ENCODE data around the gene CNKSR2.

Gene CNKSR2

DNA sequence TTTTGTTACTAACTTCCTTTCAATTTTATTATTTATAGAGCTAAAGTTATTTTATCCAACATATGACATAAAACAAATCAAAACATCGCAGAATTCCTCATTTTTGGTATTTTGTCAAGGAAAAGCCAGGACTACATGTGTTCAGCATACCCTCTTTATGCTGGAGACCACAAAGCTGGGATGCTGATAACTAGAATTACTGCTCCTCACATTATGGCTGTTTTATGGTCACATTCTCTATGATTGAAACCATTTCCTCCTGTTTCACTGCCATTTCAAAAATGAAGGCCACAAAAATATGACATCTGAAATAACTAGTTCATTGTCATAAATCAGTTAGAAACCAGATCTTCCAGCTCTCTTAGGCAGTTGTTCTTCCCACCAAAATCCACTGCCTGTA, 242.2 kb downstream of the CNKSR2 start:
- DNase-seq: no peak

DNA sequence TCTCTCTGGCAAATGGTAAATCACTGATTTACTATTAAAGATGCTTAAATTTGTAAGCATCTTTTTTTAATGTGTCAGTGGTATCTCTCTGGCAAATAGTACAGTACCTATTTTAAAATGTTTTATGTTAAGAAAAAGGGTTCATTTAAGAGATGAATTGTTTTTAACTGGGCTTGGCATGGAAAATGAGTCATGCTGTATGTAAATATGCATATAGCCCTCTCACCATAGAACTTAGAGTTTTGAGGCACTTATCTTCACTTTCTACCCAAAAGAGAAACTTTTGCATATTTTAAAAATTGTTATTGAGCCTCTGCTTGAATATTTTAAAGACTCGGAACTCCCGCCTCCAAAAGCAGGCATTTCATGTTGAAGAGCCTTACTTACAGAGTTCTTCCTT, 246.0 kb downstream of the CNKSR2 start:
- no peak for DNase-seq

- DNase-seq: no peak
These were observed 249.7 kb downstream of the CNKSR2 start for GRCh38 chrX:21623778-21624501.

DNA sequence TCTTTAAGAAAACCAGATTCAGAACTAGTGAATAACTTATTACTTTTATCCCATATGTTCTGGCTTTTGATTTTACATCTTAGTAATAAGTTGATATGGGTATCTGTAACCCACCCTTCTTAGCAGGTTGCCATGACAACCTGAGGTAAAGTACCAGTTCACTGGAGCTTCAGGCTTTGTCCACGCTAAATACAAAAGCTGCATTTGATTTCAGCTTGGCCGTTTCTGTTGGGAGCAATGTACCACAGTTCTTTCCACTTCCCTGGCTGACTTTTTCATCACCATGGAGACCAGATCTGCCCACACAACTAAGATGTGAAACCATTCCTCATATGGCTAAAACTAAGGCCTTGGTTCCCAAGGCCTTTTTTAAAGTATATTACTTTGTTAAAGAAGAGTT, 257.8 kb downstream of the CNKSR2 start:
- no peak for DNase-seq

- DNase-seq: no peak
These were observed 264.1 kb downstream of the CNKSR2 start for GRCh38 chrX:21638311-21638710.

- no peak for DNase-seq
These were observed 265.6 kb downstream of the CNKSR2 start for GRCh38 chrX:21639775-21640174.

DNA sequence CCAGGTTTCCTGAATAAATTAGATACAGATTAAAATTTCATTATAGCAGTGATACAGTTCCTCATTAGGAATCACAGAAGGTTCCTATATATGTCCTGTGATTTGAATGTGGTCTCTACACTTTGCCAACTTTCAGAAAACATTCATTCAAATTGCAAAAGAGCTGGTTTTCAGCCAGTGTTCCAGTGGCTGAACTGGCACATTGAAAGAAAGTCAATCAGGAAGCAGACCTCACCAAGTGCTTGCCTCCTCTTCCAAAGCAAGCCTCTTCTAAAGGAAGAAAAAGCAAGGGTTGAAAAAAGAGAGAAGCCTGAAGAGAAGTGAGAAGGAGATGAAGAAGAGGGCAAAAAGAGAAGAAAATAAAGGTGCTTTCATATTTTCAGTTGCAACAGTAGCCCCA, 271.2 kb downstream of the CNKSR2 start:
- DNase-seq: no peak

DNA sequence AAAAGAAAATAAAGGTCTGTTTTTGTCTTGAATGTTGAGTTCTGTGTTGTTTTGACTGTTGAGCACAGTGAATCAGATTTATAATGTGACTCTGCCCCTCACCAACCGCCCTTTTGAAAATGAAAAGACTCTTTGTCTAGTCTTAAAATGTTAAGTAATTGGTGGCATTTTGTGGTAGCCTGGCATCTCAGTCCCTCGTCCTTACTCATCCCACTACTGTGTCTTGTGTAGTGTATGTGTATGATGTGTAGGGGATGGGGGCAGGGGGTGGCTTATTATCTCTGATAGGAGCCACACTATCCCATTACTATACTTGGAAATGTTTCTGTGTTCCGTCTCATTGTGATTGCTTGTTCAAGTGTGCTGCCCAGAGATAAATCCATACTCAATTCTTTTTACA, 271.7 kb downstream of the CNKSR2 start:
- no peak for DNase-seq

GRCh38 chrX:21655901-21656586, 281.8 kb downstream of the CNKSR2 start:
- DNase-seq: no peak

DNA sequence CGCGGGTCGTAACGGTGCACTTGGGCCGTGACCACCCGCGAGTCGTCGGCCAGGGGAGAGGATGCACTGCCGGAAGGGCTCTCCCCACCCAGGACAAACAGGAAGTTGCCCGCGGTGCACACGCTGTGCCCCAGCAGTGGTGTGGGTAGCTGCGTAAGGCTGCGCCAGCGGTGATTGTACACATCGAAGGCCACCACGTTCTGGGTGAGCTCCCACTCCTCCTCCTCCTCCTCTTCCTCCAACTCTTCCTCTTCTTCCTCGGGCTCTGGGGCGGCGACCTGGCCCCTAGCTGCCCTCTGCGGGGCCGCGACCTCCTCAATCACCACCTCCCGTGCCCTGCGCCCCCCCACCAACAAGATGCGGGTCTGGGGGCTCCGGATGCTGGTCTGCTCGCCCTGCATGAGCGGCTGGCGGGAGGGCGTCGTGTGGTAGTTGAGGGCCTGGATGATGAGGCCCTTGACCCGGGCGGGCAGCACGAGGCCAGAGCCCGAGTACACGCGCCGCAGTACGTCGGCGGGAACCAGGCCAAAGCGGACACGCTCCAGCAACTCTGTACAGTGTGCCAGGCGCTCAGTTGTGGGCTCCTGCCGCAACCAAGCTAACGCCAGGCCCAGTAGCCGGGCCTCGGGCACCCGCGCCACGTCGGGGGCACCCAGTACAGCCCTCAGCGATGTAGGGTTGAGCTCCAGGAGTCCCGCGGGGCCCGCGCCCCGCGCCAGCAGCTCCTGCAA, 282.5 kb downstream of the CNKSR2 start:
- DNase-seq: no peak

- no peak for DNase-seq
These were observed 283.3 kb downstream of the CNKSR2 start for GRCh38 chrX:21657318-21658151.

DNA sequence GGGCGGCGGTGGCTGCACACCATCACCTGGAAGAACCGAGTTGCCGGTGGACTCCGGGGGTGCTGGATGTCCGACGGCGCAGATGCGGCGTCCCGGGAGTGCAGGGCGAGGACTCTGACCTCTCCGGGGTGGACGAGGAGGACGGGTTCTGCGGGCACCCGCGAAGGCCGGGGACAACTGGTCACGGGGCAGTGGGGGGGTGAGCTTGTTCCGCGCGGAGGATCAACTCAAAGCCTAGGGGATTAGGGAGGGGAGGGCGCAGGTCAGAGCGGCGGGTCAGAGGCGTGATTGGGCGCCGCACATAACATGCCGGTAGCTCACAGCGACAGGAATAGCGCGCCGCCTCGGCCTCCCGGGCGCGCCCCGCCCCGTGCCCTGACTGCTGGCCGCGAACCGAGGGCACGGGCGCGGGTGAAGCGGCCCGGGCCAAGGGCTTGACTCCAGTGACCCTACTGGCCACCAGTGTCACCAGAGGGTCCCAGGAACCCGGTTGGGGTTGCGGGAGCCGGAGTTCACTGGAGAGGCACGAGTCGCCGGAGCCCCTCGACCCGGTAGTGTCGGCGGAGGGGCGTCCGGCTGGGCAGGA, 284.0 kb downstream of the CNKSR2 start, which contains the start of gene KLHL34:
Gene KLHL34, minus strand, starts transcription at position 179 of the 586 bp plus-strand sequence. CDS start 542 bp downstream, outside the sequence.
- DNase-seq: no peak

DNA sequence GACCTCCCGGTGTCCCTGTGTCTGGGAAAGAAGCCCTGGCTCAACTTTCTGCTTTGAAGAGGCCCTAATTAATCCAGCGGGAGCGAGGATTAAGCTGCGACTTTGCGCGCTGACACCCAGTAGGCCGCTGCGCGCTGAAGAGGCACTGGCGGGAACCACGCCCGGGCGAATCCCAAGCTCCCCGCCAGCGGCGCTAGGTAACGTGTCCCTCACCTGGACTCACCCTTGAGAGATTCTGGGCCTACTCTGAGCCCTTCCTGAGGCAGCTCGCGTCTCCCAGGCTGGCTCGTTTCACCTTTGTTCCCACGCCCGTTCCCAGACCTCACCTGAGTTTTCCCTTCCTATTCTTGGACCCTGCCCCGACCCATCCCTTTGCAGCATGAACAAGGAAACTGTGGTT, 284.5 kb downstream of the CNKSR2 start:
- DNase-seq: no peak

GRCh38 chrX:21659320-21659719, 285.1 kb downstream of the CNKSR2 start:
- DNase-seq: no peak

- DNase-seq: no peak
These were observed 285.9 kb downstream of the CNKSR2 start for GRCh38 chrX:21660156-21660555.

- no peak for DNase-seq
These were observed 287.1 kb downstream of the CNKSR2 start for GRCh38 chrX:21661316-21661715.

DNA sequence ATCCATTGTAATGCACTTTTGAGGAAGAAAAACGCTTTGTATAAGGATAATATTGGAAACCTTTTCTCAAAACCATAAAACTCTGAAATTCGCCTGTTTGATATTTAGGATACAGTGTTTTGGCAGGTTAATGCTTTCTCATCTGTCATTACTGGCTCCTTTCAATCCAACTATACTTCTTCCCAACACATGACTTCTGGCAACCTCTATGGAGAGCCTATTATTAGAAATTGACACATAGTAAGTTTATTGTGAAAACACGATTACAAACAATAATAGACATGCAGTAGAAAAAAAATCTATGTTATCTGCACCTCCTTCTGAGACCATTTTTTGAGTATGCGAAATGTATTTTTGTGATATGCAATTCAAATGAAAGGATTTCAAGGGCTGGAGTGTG, 288.5 kb downstream of the CNKSR2 start:
- DNase-seq: no peak

DNA sequence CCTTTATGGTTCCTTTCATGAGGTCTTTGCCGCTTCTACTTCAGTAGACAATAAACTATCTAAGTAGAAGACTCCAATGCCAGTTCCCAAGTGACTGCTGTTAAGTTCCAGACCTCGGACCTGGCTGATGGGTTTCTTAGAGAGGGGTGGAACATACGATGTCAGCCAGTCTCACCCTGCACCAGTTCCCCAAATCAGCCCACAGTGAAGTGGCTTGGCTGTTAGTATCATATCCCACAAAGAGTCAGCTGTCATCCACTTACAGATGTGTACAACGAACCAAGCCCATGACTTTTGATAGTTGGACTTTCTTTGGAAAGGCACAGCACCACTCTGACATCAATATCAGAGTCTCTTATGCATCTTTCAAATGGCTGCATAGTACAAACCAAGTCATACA, 292.0 kb downstream of the CNKSR2 start:
- DNase-seq: no peak

DNA sequence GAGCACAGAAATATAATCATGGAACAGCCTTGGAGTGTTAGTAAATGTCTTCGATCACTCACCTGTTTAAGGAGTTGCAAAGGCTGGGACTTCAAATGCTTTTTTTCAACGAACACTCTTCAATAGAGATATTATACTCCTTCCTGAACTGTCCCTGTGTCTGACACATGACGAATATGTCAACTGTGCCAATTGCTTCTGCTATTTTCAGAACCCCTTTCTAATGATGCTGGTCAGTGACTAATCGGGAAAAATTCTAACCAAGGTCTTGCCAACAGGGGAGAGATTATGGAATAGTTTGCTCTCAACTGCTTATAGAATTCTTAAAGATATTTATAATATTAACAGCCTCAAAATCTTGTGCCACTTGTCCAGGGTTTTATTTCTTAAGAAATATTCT, 292.5 kb downstream of the CNKSR2 start:
- DNase-seq: no peak

DNA sequence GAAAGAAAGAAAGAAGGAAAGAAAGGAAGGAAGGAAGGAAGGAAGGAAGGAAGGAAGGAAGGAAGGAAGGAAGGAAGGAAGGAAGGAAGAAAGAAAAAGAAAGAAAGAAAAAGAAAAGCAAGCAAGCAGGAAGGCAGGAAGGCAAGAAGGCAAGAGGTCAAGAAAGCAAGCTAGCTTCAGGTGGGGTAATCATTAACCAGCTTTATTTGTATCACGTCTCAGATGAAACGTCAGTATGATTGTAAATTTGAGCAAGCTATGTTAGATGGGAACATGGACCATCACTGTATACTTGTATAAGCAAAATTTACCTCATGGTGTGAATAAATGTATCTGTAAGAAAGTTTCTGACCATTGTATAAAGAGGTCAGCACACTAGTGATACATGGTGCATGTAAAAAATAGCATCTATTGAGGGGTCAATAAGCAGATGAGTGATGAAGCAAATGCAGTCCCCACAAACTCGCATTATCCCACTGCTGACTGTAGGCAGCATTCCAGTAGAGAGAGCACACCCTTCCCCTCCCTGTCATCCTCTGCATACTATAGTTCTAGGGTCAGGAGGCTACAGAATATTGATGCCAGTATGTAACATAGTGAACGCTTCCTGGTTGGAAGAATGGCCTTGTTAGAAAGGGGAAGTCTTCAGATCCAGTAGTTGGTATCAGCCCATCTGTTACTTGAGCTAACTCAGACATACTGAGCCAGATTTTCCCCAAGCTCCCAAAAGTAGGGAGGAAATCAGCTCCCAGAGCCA, 300.4 kb downstream of the CNKSR2 start:
- DNase-seq: no peak

DNA sequence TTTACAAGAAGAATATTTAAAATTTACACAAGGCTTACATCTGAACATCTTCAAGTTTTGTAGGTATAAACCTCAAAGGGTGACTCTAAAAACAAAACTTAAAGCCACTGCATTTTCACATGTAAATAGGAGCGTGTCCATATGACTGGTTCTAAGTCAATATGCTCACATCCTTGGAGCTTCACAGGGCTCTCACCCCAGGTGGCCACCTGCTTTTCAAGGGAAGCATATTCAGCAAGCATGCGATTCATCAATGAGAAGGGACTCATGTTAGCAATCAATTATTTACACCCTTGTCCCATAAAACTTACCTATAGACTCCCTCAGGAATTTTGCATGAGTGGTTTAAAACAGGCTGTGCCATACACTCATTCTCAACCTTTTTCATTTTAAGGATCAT, 301.7 kb downstream of the CNKSR2 start:
- no peak for DNase-seq

All from suppressor macrophage treated with lipopolysaccharide for 4 hours (primary cell).